HG03064 (cell line): ENCODE results near the gene TRIM56.
"Not testable (repeated sequence)": the region's sequence is repeated elsewhere in the genome, so short reads cannot be mapped to it uniquely, and the experiment has no call there.

Experiments
- ATAC-seq: cut with Tn5 transposase; IDR thresholded peaks from one replicate; pipeline ENCODE4 v1.9.1; 2021; ENCODE audit warnings: low read depth; ENCODE audit not compliant: unreplicated experiment

The TRIM56 gene, protein sequence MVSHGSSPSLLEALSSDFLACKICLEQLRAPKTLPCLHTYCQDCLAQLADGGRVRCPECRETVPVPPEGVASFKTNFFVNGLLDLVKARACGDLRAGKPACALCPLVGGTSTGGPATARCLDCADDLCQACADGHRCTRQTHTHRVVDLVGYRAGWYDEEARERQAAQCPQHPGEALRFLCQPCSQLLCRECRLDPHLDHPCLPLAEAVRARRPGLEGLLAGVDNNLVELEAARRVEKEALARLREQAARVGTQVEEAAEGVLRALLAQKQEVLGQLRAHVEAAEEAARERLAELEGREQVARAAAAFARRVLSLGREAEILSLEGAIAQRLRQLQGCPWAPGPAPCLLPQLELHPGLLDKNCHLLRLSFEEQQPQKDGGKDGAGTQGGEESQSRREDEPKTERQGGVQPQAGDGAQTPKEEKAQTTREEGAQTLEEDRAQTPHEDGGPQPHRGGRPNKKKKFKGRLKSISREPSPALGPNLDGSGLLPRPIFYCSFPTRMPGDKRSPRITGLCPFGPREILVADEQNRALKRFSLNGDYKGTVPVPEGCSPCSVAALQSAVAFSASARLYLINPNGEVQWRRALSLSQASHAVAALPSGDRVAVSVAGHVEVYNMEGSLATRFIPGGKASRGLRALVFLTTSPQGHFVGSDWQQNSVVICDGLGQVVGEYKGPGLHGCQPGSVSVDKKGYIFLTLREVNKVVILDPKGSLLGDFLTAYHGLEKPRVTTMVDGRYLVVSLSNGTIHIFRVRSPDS

DNA sequence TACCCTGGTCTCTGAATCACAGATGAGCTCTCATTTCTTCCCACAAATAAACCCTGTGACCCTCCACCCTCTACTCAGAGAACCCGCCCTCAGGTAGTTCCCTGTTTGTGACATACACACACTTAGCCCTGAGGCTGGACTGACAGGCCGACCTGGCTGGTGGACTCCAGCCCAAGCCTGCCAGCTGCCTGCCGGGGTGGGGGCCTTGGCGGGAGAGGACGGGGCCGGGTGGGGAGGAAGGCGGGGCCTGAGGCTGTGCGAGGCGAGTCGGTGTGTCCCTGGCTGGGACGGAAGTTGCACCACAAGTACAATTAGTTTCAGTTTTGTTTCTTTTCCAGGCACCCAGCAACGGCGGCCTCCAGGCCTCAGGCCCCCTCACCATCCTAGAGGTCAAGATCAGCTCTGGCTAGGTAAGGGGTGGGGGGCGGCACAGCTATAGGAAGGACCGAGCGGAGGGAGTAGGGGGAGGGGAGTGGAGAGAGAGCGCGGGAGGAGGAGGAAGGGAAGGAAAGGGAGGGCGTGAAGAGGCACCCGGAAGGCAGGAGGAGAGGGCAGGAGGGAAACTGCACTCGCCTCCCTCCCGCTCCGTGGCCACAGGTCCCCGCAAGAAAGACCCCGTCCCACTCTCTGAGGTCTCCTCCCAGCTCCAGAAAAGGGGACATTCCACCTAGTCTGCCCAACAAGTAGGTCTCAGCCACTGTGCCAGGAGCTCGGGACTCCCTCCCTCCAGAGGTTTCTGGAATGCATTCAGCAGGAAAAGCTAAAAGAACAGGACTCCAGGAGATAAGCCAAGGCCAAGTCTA is at the start of gene TRIM56:
TSS of gene TRIM56 (plus strand) at position 320 of the 803 bp plus-strand sequence. CDS start 1,832 bp downstream, outside the sequence.
- ATAC-seq = peak; percentile 87

DNA sequence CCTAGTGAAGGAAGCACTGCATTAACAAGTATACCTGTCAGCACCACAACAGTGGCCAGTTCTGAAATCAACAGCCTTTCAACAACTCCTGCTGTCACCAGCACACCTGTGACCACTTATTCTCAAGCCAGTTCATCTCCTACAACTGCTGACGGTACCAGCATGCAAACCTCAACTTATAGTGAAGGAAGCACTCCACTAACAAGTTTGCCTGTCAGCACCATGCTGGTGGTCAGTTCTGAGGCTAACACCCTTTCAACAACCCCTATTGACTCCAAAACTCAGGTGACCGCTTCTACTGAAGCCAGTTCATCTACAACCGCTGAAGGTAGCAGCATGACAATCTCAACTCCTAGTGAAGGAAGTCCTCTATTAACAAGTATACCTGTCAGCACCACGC is 49.3 kb upstream of the TRIM56 start:
- no peak for ATAC-seq

DNA sequence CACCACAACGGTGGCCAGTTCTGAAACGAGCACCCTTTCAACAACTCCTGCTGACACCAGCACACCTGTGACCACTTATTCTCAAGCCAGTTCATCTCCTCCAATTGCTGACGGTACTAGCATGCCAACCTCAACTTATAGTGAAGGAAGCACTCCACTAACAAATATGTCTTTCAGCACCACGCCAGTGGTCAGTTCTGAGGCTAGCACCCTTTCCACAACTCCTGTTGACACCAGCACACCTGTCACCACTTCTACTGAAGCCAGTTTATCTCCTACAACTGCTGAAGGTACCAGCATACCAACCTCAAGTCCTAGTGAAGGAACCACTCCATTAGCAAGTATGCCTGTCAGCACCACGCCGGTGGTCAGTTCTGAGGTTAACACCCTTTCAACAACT is 44.0 kb upstream of the TRIM56 start:
- not testable (repeated sequence) for ATAC-seq

DNA sequence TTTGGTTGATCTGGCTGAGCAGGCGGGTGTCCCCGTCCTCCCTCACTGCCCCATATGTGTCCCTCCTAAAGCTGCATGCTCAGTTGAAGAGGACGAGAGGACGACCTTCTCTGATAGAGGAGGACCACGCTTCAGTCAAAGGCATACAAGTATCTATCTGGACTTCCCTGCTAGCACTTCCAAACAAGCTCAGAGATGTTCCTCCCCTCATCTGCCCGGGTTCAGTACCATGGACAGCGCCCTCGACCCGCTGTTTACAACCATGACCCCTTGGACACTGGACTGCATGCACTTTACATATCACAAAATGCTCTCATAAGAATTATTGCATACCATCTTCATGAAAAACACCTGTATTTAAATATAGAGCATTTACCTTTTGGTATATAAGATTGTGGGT is 26.9 kb upstream of the TRIM56 start:
- no peak for ATAC-seq

DNA sequence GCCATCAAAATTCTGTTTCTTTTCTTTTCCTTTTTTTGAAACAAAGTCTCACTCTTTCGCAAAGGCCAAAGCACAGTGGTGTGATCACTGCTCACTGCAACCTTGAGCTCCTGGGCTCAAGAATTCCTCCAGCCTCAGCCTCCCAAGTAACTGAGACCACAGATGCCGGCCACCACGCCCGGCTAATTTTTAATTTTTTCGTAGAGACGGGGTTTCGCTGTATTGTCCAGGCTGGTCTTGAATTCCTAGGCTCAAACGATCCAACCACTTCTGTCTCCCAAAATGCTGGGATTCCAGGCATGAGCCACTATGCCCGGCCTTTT is 25.7 kb upstream of the TRIM56 start:
- no peak for ATAC-seq

DNA sequence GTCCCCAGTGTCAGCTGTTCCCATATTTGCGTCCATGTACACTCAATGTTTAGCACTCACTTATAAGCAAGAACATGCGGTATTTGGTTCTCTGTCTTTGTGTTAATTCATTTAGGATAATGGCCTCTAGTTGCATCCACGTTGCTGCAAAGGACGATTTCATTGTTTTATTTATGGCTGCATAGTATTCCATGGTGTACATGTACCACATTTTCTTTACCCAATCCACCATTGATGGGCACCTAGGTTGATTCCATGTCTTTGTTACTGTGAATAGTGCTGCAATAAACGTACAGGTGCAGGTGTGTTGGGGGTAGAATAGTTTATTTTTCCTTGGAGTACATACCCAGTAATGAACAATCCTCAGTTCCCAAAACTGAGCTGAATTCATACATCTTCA is 24.3 kb upstream of the TRIM56 start:
- ATAC-seq = no peak

DNA sequence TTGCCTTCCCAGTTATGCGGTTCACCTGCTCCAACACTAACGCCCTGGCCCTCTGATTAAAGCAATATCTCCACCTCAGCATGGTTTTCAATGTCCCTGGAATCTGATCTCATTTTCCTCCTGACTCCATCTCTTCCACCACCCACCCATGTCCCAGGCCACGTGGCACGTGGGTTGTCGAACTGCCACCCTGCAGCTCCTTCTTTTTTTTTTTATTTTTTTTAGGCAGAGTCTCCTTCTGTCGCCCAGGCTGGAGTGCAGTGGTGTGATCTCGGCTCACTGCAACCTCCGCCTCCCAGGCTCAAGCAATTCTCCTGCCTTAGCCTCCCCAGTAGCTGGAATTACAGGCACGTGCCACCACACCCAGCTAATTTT is 21.1 kb upstream of the TRIM56 start:
- ATAC-seq = not testable (repeated sequence)

DNA sequence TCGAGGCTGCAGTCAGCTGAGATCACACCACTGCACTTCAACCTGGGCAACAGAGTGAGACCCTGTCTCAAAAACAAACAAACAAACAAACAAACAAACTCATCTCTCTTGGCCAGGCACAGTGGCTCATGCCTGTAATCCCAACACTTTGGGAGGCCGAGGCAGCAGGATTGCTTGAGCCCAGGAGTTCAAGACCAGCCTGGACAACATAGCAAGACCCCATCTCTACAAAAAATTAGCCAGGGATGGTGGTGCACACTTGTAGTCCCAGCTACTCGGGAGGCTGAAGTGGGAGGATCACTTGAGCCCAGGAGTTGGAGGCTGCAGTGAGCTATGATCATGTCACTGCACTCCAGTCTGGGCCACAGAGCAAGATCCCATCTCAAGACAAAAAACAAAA is 20.1 kb upstream of the TRIM56 start:
- not testable (repeated sequence) for ATAC-seq

DNA sequence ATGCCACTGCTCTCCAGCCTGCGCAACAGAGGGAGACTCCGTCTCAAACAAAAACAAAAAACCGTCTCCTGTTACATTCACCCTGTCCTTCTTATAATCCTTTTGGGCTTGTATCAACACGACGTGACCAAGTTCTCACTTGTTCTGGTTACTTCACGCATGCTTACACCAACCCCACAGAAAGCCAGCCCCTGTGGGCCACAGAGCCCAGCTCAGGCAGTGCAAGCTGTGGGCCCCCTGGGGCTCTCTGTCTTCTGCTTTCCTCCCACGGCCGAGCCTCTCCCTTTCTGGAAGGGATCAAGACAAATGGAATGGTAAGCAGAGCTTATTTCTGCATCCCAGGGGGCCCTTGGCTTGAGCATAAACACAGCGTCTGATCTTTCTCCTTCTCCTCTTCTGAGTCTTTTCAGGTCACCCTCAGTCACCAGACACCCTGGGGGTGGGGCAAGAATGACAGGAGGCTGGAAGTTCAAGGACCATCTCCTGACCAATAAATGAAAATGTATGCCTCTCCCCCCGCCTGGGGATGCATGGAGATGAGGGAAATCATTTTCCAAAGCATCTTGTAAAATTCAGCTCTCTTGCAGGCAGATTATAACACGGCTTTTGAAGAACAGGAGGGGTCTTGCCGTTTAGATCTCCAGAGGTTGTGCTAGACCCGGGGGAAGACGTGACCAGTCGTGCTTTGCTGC is 19.0 kb upstream of the TRIM56 start:
- ATAC-seq = no peak

DNA sequence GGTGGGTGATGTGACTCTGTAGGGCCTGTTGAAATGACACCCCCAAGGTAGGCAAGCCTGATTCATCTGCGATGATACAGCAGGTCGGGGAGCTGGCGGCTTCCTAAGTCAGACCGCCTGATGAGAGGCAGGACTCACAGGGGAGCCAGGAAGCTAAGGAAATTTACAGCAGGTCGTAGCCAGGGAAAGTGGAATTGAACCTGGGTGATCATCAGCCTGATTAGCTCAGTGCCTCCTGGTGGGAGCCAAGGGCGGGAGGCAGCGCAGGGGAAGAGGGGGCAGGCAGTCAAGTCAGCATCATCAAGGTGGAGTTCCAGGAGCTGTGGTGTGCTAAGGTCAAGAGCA is 18.5 kb upstream of the TRIM56 start:
- no peak for ATAC-seq

DNA sequence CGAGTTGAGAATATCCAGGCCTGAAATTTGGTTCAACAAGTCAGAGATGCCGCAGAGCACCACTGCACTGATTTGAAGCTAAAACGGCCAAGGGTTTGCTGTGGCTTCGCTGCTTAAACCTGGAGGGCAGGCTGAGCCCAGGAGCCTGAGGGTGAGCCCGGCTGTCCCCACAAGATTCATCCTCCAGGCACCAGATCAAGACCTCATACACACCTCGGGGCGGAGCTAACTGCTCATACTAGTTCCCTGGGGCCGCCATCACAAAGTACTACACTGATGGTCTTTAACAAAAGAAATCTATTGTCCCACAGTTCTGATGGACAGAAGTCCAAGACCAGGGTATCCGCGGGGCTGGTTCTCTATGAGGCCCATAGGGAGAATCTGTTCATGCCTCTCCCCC is 16.9 kb upstream of the TRIM56 start:
- ATAC-seq = no peak

DNA sequence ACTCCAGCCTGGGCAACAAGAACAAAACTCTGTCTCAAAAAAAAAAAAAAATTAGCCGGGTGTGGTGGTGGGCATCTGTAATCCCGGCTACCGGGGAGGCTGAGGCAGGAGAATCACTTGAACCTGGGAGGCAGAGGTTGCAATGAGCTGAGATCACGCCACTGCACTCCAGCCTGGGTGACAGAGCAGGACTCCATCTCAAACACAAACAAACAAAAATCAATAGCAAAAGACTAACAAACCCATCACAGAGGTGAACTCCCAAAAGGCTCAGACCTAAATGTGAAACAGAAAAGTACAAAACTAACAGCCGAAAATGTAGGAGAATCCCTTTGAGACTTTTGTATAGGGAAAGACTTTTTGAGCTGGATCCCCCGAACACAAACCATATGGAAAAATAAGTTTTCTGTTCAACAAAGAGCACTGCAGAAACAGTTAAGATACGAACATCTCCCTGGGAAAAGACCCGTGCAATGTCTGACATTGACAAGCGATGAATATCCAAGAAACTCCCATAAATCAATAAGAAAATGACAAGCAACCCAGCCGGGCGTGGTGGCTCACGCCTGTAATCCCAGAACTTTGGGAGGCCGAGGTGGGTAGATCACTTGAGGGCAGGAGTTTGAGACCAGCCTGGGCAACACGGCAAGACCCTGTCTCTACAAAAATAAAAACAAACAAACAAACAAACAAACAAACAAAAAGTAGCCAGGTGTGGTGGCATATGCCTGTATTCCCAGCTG is 13.7 kb upstream of the TRIM56 start:
- ATAC-seq = not testable (repeated sequence)

DNA sequence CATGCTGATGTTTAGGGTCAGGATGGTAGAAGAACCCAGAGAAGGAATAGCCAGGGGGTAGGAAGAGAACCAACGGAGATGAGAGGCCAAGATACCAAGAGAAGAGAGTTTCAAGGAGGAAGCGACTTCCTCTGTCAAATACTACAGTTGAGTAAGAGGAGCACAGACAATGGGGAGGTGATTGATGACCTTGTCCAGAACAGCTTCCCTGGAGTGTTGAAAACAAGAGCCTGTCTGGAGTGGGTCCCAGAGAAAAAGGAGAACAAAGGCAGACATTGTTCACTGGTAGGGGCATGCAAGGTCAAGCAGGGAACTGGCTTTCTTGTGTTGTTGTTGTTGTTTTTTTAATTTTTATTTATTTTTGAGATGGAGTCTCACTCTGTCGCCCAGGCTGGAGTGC is 9.6 kb upstream of the TRIM56 start:
- no peak for ATAC-seq

DNA sequence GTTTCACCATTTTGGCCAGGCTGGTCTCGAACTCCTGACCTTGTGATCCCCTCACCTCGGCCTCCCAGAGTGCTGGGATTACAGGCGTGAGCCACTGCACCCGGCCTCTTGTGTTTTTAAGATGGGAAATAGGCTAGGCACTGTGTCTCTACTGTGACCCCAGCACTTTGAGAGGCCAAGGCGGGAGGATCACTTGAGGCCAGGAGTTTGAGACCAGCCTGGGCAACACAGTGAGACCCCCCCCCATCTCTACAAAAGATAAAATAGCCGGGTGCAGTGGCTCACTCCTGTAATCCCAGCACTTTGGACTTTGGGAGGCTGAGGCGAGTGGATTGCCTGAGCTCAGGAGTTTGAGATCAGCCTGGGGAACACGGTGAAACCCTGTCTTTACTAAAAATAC is 9.1 kb upstream of the TRIM56 start:
- ATAC-seq = not testable (repeated sequence)

DNA sequence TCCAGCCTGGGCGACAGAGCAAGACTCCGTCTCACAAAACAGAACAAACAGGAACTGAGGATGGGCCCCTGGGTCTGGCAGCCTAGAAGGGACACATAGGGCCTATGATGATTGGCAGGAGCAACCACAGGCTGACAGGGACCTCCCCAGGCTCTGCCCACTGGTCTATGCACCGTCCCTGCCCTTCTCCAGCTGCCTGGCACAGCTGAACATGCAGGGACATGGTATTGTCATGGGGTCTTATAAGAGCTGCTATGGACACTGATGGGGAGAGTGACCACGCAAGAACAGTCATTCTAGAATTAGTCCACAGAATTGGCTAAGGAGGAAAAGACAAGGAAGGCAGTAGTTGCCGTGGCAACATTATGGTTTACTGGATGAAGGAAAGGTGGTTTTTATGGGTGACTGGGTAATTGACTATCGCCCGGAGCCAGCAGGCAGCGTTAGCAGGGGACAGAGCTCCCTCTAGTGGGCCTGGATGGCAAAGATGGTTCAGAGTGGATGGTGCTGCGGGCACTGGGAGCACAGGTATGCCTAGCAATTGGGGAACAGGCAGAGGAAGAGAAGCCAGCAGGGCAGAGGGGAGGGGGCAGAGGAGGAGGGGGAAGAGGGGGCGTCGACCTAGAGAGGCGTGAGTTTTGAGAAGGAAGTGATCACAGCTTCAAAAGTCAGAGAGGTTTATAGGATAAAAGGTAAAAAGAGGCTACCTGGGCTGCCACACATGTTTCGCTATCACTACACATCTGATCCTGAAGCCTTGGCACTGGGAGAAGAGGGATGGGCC is 7.8 kb upstream of the TRIM56 start:
- ATAC-seq = peak; percentile 74

DNA sequence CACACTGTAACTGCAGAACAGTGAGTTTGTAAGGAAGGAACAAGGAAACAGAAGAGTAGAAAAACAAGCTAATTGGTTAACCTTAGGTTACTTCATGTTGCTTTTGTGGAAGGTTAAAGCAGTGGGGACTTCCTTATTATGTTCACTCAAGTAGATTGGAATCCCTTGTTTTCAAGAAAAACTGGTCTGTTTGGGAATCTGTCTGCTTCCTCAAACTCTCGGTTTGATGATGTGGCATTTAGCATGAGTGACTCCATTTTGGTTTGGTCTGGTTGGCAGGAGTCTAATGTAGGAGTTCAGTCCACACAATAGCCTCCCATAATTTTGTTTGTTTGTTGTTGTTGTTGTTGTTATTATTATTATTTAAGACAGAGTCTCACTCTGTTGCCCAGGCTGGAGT is 3.8 kb upstream of the TRIM56 start:
- ATAC-seq = no peak

DNA sequence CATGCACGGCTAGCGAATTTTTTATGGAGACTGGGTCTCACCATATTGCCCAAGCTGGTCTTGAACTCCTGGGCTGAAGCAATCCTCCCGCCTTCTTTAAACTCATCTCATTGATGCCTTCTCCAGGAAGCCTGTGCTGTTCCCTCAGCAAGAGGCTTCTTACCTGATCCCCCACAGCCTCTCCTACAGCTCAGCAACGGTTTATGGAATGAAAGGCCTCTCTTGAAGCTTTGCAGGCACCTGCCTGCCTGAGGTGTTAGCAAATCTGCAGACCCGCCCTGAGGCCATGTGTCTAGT is 468 bp upstream of the TRIM56 start:
- ATAC-seq = no peak

DNA sequence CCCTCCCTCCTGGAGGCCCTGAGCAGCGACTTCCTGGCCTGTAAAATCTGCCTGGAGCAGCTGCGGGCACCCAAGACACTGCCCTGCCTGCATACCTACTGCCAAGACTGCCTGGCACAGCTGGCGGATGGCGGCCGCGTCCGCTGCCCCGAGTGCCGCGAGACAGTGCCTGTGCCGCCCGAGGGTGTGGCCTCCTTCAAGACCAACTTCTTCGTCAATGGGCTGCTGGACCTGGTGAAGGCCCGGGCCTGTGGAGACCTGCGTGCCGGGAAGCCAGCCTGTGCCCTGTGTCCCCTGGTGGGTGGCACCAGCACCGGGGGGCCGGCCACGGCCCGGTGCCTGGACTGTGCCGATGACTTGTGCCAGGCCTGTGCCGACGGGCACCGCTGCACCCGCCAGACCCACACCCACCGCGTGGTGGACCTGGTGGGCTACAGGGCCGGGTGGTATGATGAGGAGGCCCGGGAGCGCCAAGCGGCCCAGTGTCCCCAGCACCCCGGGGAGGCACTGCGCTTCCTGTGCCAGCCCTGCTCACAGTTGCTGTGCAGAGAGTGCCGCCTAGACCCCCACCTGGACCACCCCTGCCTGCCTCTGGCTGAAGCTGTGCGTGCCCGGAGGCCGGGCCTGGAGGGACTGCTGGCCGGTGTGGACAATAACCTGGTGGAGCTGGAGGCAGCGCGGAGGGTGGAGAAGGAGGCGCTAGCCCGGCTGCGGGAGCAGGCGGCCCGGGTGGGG is 2.2 kb downstream of the TRIM56 start:
- no peak for ATAC-seq

DNA sequence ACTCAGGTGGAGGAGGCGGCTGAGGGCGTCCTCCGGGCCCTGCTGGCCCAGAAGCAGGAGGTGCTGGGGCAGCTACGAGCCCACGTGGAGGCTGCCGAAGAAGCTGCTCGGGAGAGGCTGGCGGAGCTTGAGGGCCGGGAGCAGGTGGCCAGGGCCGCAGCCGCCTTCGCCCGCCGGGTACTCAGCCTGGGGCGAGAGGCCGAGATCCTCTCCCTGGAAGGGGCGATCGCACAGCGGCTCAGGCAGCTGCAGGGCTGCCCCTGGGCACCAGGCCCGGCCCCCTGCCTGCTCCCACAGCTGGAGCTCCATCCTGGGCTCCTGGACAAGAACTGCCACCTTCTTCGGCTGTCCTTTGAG is 2.8 kb downstream of the TRIM56 start:
- ATAC-seq = no peak
